Parathyroid adenoma (tissue), 2 donors: ENCODE results near the gene MDK.
A peak's percentile ranks its signal among the peaks of the same experiment; 100 is the strongest.

Experiments used
- H2AFZ ChIP-seq: fragments of 300-600 bp; sonication (generic); one replicate; pipeline ENCODE4 v1.7.0; 2017; ENCODE audit warnings: antibody characterized with exemption, mild to moderate bottlenecking
- H3K27ac ChIP-seq: fragments of 300-600 bp; sonication (generic); one replicate; pipeline ENCODE4 v1.7.0; 2017
- H3K27me3 ChIP-seq: fragments of 300-600 bp; sonication (generic); one replicate; pipeline ENCODE4 v1.7.0; 2017; ENCODE audit warnings: low read length; ENCODE audit not compliant: control insufficient read depth, insufficient read depth
- H3K36me3 ChIP-seq: fragments of 300-600 bp; sonication (generic); one replicate; pipeline ENCODE4 v1.7.0; 2017; ENCODE audit warnings: low read length; ENCODE audit not compliant: control insufficient read depth, insufficient read depth
- H3K4me1 ChIP-seq: fragments of 300-600 bp; sonication (generic); one replicate; pipeline ENCODE4 v1.7.0; 2017; ENCODE audit warnings: control low read depth
- H3K4me2 ChIP-seq: fragments of 300-600 bp; sonication (generic); one replicate; pipeline ENCODE4 v1.7.0; 2017; ENCODE audit warnings: low read length
- H3K4me3 ChIP-seq: fragments of 300-600 bp; sonication (generic); one replicate; pipeline ENCODE4 v1.7.0; 2017; ENCODE audit warnings: low read depth, low read length
- H3K79me2 ChIP-seq: fragments of 300-600 bp; sonication (generic); one replicate; pipeline ENCODE4 v1.7.0; 2017; ENCODE audit warnings: control low read depth
- H3K9ac ChIP-seq: fragments of 300-600 bp; sonication (generic); one replicate; pipeline ENCODE4 v1.7.0; 2017; ENCODE audit warnings: mild to moderate bottlenecking
- H3K9me3 ChIP-seq: fragments of 300-600 bp; sonication (generic); one replicate; pipeline ENCODE4 v1.7.0; 2017; ENCODE audit warnings: low read length; ENCODE audit not compliant: control insufficient read depth
- TF ChIP-seq, protein P1 (sequence below): fragments of 300-600 bp; sonication (generic); IDR thresholded peaks from one replicate; pipeline ENCODE4 v1.7.0; 2017; ENCODE audit warnings: antibody characterized with exemption, mild to moderate bottlenecking
- donor health status: primary hyperparathyroidism.

The MDK gene

DNA sequence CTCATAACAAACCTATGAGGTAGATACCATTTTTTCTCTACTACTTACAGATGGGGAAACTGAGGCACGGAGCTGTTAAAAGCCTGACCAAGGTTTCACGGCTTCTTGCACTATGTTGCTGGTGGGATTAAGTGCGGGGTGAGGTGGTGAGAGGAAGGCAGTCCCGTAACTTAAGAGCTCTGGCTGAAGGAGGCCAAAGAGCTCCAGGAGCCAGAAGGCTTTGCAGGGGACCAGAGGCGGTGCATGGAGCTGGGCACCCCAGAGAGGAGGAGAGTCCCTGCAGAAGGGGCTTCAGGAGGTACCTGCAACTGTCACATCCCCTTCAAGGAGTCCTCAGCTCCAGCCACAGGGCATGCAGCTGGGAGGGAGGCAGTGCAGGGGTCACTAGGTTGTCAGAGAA, 6.0 kb downstream of the MDK start:
- no peaks in the 10 kb centered on the region for H3K36me3 ChIP-seq
- TF ChIP-seq, protein P1, sequence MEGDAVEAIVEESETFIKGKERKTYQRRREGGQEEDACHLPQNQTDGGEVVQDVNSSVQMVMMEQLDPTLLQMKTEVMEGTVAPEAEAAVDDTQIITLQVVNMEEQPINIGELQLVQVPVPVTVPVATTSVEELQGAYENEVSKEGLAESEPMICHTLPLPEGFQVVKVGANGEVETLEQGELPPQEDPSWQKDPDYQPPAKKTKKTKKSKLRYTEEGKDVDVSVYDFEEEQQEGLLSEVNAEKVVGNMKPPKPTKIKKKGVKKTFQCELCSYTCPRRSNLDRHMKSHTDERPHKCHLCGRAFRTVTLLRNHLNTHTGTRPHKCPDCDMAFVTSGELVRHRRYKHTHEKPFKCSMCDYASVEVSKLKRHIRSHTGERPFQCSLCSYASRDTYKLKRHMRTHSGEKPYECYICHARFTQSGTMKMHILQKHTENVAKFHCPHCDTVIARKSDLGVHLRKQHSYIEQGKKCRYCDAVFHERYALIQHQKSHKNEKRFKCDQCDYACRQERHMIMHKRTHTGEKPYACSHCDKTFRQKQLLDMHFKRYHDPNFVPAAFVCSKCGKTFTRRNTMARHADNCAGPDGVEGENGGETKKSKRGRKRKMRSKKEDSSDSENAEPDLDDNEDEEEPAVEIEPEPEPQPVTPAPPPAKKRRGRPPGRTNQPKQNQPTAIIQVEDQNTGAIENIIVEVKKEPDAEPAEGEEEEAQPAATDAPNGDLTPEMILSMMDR, result no peak
- H3K27ac ChIP-seq, result no peak overlapping the region
- no peaks in the 10 kb centered on the region for H3K79me2 ChIP-seq
- no peak overlapping the region for H2AFZ ChIP-seq
- no peak overlapping the region for H3K4me3 ChIP-seq
- no peak overlapping the region for H3K4me2 ChIP-seq
- H3K4me1 ChIP-seq, result peaks cover 7% of the 10 kb centered on the region
- no peaks in the 10 kb centered on the region for H3K27me3 ChIP-seq
- no peak overlapping the region for H3K9ac ChIP-seq
- H3K9me3 ChIP-seq, result no peaks in the 10 kb centered on the region

DNA sequence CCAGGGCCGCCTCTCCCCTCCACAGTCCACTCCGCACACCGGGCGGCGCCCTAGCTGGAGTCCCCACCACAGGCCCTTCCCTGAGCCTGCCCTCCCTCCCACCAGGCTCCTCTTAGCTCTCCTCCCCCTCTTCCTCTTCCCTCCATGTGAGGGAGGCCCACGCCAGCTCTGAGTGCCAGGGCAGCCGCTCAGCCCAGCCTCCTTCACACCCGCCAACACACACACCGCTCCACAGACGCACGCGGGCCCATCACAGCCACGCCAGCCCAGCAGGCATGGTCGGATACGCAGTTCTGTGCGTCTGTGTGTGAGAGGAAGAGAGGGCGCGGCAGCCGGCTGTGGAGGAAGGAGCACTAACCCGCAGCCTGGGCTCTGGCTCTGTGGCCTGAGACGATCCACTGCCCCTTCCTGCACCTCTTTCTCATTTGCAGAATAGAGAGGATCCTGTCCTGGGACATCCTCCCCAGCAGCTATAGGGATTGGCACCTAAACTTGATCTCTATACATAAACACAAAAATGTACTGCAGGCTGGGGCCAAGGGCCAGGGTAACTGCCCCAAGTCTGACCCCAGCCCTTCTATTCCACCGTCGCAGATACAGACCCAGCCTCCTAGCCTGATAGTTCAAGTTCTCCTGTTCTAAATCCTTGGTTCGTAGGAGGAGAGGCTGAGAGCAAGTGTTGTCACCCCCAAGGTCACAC, 6.6 kb downstream of the MDK start:
- peak overlapping the region; percentile 17 for H2AFZ ChIP-seq
- H3K4me2 ChIP-seq, result no peak overlapping the region
- H3K27me3 ChIP-seq, result no peaks in the 10 kb centered on the region
- peaks cover 7% of the 10 kb centered on the region for H3K4me1 ChIP-seq
- no peaks in the 10 kb centered on the region for H3K36me3 ChIP-seq
- TF ChIP-seq, protein P1, result no peak
- H3K27ac ChIP-seq, result no peak overlapping the region
- no peaks in the 10 kb centered on the region for H3K9me3 ChIP-seq
- H3K79me2 ChIP-seq, result no peaks in the 10 kb centered on the region
- H3K4me3 ChIP-seq, result no peak overlapping the region
- no peak overlapping the region for H3K9ac ChIP-seq

DNA sequence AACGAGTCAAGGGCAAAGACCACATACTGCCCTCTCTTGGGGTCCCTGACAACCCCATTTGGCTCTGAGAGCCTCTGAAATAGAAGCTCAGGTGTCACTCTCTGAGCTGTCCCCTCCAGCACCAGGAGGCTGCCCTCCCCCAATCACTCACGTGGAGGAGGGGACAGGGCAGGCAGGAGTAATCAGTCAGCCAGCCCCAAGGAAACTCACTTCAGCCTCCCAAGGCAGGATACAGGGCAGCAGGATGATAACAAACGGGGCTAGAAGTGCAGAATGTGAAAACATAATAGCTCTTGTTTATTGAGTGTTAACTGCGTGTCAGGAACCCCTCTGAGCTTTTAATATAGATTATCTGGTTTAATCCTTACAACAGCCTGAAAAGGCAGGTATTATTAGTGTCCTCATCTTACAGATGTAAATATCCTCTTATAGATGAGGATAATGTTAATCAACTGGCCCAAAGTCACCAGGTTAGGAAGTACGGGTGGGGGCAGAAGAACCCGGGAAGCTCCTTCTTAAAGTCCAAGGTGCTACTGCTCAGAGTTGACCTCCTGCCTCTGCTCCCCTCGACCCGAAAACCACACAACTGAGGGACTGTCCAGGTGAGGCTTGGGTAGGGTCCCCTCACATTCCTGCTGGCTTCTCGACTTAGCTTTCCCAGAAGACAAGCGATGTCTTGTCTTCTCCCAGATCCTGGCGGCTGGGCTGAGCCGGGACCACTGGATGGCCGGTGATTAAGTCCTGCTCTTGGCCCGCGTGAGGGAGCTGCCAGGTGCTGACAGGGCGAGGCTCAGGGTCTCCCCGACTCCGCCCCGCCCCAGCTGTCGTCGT, 7.4 kb downstream of the MDK start:
- H3K27ac ChIP-seq, result no peak overlapping the region
- no peak overlapping the region for H3K4me2 ChIP-seq
- no peaks in the 10 kb centered on the region for H3K27me3 ChIP-seq
- H3K9me3 ChIP-seq, result no peaks in the 10 kb centered on the region
- no peaks in the 10 kb centered on the region for H3K36me3 ChIP-seq
- no peak overlapping the region for H3K4me3 ChIP-seq
- no peaks in the 10 kb centered on the region for H3K79me2 ChIP-seq
- peak overlapping the region; percentile 2 for H2AFZ ChIP-seq
- TF ChIP-seq, protein P1, result no peak
- peaks cover 11% of the 10 kb centered on the region for H3K4me1 ChIP-seq
- no peak overlapping the region for H3K9ac ChIP-seq

DNA sequence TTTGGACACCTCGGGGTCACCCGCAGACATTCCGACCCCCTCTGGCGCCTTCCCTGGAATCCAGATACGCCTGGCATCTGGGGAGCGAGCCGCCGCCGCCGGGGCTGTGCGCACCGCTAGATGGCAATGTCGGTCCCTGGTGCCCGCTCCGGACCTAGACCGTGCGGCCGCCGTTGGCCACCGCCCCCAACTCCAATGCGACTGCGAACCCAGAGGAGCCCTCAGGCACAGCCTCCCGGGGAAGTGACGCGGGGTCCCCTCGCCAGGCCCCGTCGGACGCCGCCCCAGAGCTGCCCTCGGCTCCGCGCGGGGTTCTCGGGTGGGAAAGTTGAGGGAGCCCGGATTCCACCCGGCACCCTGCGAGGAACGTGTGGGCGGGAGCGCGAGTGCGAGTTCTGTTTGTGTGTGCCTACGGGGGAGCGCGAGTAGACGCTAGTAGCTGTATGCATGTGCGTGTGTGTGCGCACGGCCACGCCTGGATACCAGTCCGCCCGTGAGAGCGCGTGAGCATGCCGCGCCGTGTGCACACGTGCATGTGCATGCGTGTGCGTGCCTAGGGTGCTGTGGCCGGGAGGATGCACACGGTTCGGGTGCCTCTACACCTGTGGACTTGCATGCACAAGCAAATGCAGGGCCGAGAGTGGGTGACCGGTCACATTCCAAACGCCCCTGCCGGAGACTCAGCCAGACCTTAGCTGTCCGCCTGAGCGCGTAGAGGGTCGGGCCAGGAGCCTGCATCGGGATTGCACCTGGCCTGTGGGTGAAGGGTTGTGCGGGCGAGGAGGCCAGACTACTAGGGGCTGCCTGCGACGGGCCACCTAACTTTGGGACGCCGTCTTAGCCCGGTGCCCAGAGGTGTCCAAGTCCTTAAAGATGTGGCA, 8.2 kb downstream of the MDK start:
- peak overlapping the region; percentile 17 for H2AFZ ChIP-seq
- TF ChIP-seq, protein P1, result peak; percentile 79
- no peak overlapping the region for H3K9ac ChIP-seq
- no peaks in the 10 kb centered on the region for H3K9me3 ChIP-seq
- no peaks in the 10 kb centered on the region for H3K27me3 ChIP-seq
- H3K27ac ChIP-seq, result peak overlapping the region; percentile 68
- H3K4me2 ChIP-seq, result peak overlapping the region; percentile 67
- H3K4me1 ChIP-seq, result peaks cover 11% of the 10 kb centered on the region
- H3K36me3 ChIP-seq, result no peaks in the 10 kb centered on the region
- H3K79me2 ChIP-seq, result no peaks in the 10 kb centered on the region
- H3K4me3 ChIP-seq, result peak overlapping the region; percentile 22
